GM12891 (cell line): ENCODE data around the gene PCED1B.

Experiments used
- POLR2A ChIP-seq: IDR thresholded peaks from 2 replicates; pipeline ENCODE4 v1.6.1; 2011; ENCODE audit warnings: low read depth, low read length, control low read depth
- POLR2AphosphoS5 ChIP-seq: IDR thresholded peaks from 2 replicates; pipeline ENCODE4 v1.6.1; 2011; ENCODE audit warnings: low read depth, low read length, control low read depth
- POU2F2 ChIP-seq: IDR thresholded peaks from 2 replicates; pipeline ENCODE4 v1.6.1; 2011; ENCODE audit warnings: low read depth, mild to moderate bottlenecking, control low read depth, low read length, moderate library complexity
- SPI1 ChIP-seq: IDR thresholded peaks from 2 replicates; pipeline ENCODE4 v1.6.1; 2011; ENCODE audit warnings: low read depth, low read length, control low read depth
- TAF1 ChIP-seq: IDR thresholded peaks from 2 replicates; pipeline ENCODE4 v1.6.1; 2011; ENCODE audit warnings: low read depth, low read length, control low read depth

DNA sequence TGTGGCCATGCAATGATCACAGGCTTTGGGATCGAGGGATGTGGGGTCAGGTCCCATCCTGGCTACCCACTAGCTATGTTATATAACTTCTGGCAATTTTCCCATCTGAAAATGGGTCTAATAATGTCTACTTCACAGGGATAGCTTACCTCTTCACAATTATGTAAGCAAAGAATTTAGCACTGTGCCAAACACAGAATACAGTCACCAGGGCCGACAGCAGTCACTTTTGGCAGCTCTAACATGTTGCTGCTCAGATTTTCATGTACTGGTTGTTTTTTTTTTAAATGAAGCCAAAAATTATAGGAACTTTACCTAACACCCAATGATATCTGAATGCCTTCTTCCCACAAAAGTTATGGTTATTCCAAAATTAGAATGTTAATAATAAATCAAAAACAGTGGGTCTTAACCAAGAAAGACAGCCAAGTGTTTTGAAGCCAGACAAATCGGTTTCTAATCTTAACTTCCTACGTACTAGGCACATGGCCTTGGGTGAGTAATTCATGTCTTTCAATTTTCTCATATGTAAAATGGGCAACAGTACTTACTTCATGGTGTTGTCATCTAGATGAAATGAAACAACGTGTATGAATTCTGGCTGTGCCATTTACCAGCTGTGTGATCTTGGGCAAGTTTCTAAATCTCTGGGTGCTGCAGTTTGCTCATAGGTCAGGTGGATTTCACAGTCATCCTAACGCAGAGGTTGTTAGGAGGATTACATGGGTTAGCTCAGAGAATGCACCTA is 13.0 kb upstream of the PCED1B start:
- TF ChIP-seq POLR2AphosphoS5 = no peak
- no peak for TF ChIP-seq POLR2A
- no peak for TF ChIP-seq TAF1
- no peak for TF ChIP-seq SPI1
- no peak for TF ChIP-seq POU2F2
